Measurements from ENCODE around the gene LRP2. TPM values are rescaled to one million over a fixed set of nuclear protein-coding genes. Genes with fewer than 3 reads are reported as not detected.

Gene LRP2
- total RNA-seq, 4 donors from 2014 or later, result not detected

DNA sequence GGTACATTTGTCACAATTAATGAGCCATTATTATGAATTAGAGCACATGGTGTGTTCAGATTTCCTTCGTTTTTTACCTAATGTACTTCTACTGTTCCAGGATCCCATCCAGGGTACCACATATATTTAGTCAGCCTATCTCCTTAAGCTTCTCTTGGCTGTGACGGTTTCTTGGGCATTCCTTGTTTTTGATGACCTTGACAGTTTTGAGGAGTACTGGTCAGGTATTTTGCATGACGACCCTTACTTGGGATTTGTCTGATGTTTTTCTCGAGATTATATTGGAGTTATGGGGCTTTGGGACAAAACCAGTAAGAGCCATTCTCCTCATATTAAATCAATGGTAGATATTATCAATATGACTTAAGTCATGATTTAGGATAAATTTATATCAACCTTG, 10.2 kb upstream of the LRP2 start:
- Histone ChIP-seq H3K27ac (no peak overlapping the region), H3K27me3 (no peaks in the 10 kb centered on the region), H3K9me3 (no peaks in the 10 kb centered on the region), H3K4me3 (no peak overlapping the region), H3K36me3 (no peaks in the 10 kb centered on the region), H3K4me1 (no peaks in the 10 kb centered on the region)
- DNase-seq (ENCODE audit: low spot score in 2 of 2), result no peak
- TF ChIP-seq EP300 (IDR thresholded peaks at IDR 0.05), result no peak
- TF ChIP-seq, protein P1, sequence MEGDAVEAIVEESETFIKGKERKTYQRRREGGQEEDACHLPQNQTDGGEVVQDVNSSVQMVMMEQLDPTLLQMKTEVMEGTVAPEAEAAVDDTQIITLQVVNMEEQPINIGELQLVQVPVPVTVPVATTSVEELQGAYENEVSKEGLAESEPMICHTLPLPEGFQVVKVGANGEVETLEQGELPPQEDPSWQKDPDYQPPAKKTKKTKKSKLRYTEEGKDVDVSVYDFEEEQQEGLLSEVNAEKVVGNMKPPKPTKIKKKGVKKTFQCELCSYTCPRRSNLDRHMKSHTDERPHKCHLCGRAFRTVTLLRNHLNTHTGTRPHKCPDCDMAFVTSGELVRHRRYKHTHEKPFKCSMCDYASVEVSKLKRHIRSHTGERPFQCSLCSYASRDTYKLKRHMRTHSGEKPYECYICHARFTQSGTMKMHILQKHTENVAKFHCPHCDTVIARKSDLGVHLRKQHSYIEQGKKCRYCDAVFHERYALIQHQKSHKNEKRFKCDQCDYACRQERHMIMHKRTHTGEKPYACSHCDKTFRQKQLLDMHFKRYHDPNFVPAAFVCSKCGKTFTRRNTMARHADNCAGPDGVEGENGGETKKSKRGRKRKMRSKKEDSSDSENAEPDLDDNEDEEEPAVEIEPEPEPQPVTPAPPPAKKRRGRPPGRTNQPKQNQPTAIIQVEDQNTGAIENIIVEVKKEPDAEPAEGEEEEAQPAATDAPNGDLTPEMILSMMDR (IDR thresholded peaks at IDR 0.05), result no peak
- TF ChIP-seq POLR2A (IDR thresholded peaks at IDR 0.05), result no peak
- 78 to 86% methylated on average over 4 of the region's 4 CpGs for WGBS, 2 donors

DNA sequence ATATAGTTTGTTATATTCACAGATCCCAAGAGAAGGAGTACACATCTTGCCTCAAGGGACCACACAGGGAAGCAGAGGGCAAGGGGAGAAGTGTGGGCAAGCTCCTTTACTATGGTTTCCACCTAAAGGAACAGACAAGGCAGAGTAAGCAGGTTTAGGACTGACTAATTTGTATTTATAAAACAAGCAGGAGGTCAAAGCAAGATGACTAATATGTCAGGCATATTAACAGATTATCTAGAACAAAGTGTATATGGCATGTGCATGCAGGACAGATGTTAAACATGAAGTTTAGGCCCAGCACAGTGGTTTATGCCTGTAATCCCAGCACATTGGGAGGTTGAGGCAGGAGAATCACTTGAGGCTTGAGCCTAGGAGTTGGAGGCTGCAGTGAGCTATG, 3.7 kb upstream of the LRP2 start:
- no peaks in the 10 kb centered on the region for H3K9me3 ChIP-seq
- H3K27me3 ChIP-seq, result peaks cover 0 to 39% of the 10 kb centered on the region in 2 donors
- TF ChIP-seq EP300 (IDR thresholded peaks at IDR 0.05), result no peak
- no peak for TF ChIP-seq POLR2A (IDR thresholded peaks at IDR 0.05)
- TF ChIP-seq, protein P1 (IDR thresholded peaks at IDR 0.05), result no peak
- no peaks in the 10 kb centered on the region for H3K36me3 ChIP-seq
- no peak overlapping the region for H3K27ac ChIP-seq
- H3K4me1 ChIP-seq, result peaks cover 0 to 38% (median 28%) of the 10 kb centered on the region in 4 donors
- H3K4me3 ChIP-seq, result no peak overlapping the region
- DNase-seq (ENCODE audit: low spot score in 2 of 2), result no peak

DNA sequence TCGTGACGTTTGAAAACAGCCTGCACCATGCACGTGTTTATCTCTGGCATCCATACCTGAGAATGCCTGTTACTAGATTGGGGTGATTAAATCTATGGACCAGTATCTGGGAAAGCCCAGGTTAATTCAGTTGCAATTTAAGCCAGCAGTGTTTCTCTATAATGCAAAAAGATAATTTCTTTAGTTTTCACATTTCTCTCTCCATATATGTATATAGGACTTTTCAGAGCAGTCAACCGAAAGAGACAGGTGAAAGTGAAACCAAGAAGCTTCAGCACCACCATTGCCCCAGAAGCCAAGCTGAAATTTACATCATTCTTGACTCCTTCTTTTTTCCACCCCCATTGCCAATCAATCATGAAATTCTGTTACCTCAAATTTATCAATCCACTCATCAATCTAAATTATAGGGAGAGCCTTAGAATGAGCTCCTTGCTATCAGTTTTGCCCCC, 2.7 kb upstream of the LRP2 start:
- Histone ChIP-seq H3K27ac (no peak overlapping the region), H3K9me3 (no peaks in the 10 kb centered on the region), H3K27me3 (peaks cover 0 to 49% of the 10 kb centered on the region in 2 donors), H3K36me3 (no peaks in the 10 kb centered on the region), H3K4me3 (peak overlapping the region in 3 of 4 donors; percentile 54 to 65 (median 63)), H3K4me1 (peaks cover 0 to 38% (median 28%) of the 10 kb centered on the region in 4 donors)
- WGBS, 2 donors, result 27 to 28% methylated on average over 4 of the region's 4 CpGs
- TF ChIP-seq POLR2A (IDR thresholded peaks at IDR 0.05), result no peak
- TF ChIP-seq, protein P1 (IDR thresholded peaks at IDR 0.05), result no peak
- no peak for TF ChIP-seq EP300 (IDR thresholded peaks at IDR 0.05)
- DNase-seq (ENCODE audit: low spot score in 2 of 2), result no peak

DNA sequence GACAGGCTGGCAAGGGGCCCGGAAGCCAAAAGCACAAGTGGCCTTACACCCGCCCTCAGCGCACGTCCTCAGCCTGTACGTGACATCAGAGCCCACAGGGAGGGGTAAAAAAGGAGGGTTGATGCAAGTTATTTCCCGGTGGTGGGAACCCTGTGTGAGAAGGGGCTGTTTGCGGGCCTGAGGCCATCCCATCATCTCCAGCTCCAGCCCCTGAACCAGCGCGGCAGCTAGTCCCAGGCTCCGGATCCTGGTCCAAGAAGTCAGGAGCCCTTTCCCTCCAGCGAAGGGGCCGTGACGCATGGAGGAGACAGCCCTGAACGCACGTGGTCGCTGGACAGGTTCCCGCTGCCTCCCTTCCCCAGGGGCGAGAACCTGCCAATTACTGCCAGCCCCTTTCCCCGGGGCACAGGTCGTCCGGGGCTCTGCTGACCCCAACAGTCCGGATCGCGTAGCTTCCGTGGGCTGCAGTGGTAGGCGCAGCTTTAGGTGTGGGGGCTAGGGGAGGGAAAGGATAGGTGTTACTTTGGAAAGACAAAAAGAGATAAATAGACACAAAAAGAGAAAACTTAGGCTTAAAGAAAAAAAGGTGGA, 1.3 kb upstream of the LRP2 start:
- H3K4me3 ChIP-seq, result peak overlapping the region in 3 of 4 donors; percentile 54 to 65 (median 63)
- no peaks in the 10 kb centered on the region for H3K9me3 ChIP-seq
- no peak overlapping the region for H3K27ac ChIP-seq
- H3K36me3 ChIP-seq, result no peaks in the 10 kb centered on the region
- TF ChIP-seq EP300 (IDR thresholded peaks at IDR 0.05), result no peak
- TF ChIP-seq, protein P1 (IDR thresholded peaks at IDR 0.05), result no peak
- no peak for TF ChIP-seq POLR2A (IDR thresholded peaks at IDR 0.05)
- WGBS, 2 donors, result 2 to 3% methylated on average over 26 of the region's 26 CpGs
- DNase-seq (ENCODE audit: low spot score in 2 of 2), result no peak
- H3K4me1 ChIP-seq, result peaks cover 0 to 38% (median 28%) of the 10 kb centered on the region in 4 donors
- H3K27me3 ChIP-seq, result peaks cover 0 to 58% of the 10 kb centered on the region in 2 donors

DNA sequence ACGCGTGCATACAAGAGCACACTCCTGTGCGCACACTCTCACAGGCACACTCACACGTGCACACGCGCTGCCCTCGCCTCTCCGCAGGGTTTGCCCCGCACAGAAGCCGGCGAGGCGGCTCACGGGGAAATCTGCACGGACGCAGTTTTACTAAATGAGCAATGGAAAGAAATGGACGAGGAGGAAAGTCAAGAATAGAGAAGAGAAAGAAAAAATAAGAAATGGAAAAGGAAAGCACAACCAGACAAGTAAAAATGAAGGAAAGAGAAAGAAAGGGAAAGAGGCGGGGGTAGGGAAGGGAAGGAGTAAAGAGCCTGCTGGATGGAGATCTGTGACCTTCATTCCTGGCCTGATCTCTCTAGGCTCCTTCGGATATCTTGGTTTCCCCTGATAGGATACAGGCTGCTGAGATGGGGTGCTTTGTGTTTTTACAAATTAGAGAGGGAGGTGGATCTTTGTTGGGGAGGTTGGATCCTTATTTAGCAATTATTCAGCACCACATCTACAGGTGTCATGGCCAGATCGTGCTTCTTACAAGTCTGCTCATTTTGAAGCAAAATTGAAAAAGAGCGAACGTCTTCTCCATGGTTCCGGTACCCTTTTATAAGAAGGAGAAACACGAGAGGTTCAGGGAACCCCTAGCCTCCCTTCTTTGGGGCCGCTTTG, 693 bp upstream of the LRP2 start:
- DNase-seq (ENCODE audit: low spot score in 2 of 2), result no peak
- peaks cover 0 to 63% of the 10 kb centered on the region in 2 donors for H3K27me3 ChIP-seq
- H3K27ac ChIP-seq, result no peak overlapping the region
- peaks cover 0 to 38% (median 28%) of the 10 kb centered on the region in 4 donors for H3K4me1 ChIP-seq
- 3% methylated on average over 22 to 24 of the region's 24 CpGs for WGBS, 2 donors
- H3K4me3 ChIP-seq, result peak overlapping the region; percentile 20 to 65 (median 58)
- no peaks in the 10 kb centered on the region for H3K9me3 ChIP-seq
- H3K36me3 ChIP-seq, result no peaks in the 10 kb centered on the region
- TF ChIP-seq EP300 (IDR thresholded peaks at IDR 0.05) (no peak), POLR2A (IDR thresholded peaks at IDR 0.05) (no peak)
- TF ChIP-seq, protein P1 (IDR thresholded peaks at IDR 0.05), result no peak
